Thyroid gland (tissue), 4 donors: ENCODE measurements around the gene SERINC4. TPM values are rescaled to one million over a fixed set of nuclear protein-coding genes. Genes with fewer than 3 reads are reported as not detected.
A peak's percentile ranks its signal among the peaks of the same experiment; 100 is the strongest.

Source experiments
- DNase-seq, 2 donors: peaks; one replicate each; pipeline ENCODE4 v3.0.0-alpha.2; 2019
- H3K27ac ChIP-seq, 3 donors: fragments of 200-600 bp; sonication (generic); 1 replicate in 2 of 3; 2 replicates in 1 of 3; pipeline ENCODE4 v1.5.1; 2016 to 2019; ENCODE audit warnings: mild to moderate bottlenecking in 1 of 3, moderate library complexity in 1 of 3
- H3K27me3 ChIP-seq: fragments of 200-600 bp; sonication (generic); one replicate; pipeline ENCODE4 v1.5.1; 2019
- H3K36me3 ChIP-seq, 2 donors: fragments of 200-600 bp; sonication (generic); one replicate each; pipeline ENCODE4 v1.5.1; 2016 to 2019
- H3K4me1 ChIP-seq, 2 donors: fragments of 200-600 bp; sonication (generic); one replicate each; pipeline ENCODE4 v1.5.1; 2017 to 2019
- H3K4me3 ChIP-seq, 3 donors: fragments of 200-600 bp; sonication (generic); replicated peaks in 1 of 3; 1 replicate in 2 of 3; 2 replicates in 1 of 3; pipeline ENCODE4 v1.5.1; 2016; ENCODE audit warnings: mild to moderate bottlenecking in 1 of 3
- H3K9me3 ChIP-seq: fragments of 200-600 bp; sonication (generic); one replicate; pipeline ENCODE4 v1.5.1; 2017
- CTCF ChIP-seq, 6 experiments: fragments of 200-600 bp in 3 of 6; fragments of 450-650 bp in 3 of 6; sonication (generic) in 3 of 6; IDR thresholded peaks; one replicate each; pipeline ENCODE4 v1.5.1; 2016 to 2019; ENCODE audit warnings: antibody characterized with exemption in 6 of 6, mild to moderate bottlenecking in 2 of 6, inconsistent platforms in 1 of 6, moderate library complexity in 1 of 6
- POLR2A ChIP-seq, 2 donors: fragments of 450-650 bp; IDR thresholded peaks; one replicate each; pipeline ENCODE4 v1.6.1; 2017; ENCODE audit warnings: antibody characterized with exemption in 2 of 2, mild to moderate bottlenecking in 2 of 2, moderate library complexity in 1 of 2
- WGBS, 2 donors: methylation state at CpG; one replicate each; pipeline ENCODE4 v1.1.5; 2017; 5-methylcytosine and 5-hydroxymethylcytosine counted together
- intact Hi-C: fragments of 100-400 bp; cut with DNase I; formaldehyde crosslinking; loops from one replicate; pipeline ENCODE4 v1.15.1; 2023
- total RNA-seq, 4 donors: library from RNA; depleted of rRNA; stranded (reverse); fragments of >200 nt; gene quantifications; one replicate each; pipeline ENCODE4 v1.2.3, GENCODE V29; 2016

SERINC4 gene
- total RNA-seq, 4 donors from 2014 or later = 0.33 TPM; not detected in 3

GRCh38 chr15:43792761-43793476 lies 7.1 kb downstream of the SERINC4 start:
- H3K9me3 ChIP-seq = no peaks in the 10 kb centered on the region
- H3K27ac ChIP-seq = peak overlapping the region; percentile 86 to 96 (median 92)
- H3K4me1 ChIP-seq = peaks cover 16 to 30% of the 10 kb centered on the region in 2 donors
- no peaks in the 10 kb centered on the region for H3K27me3 ChIP-seq
- peaks cover 13 to 16% of the 10 kb centered on the region in 2 donors for H3K36me3 ChIP-seq
- intact Hi-C loops = no loop called here
- H3K4me3 ChIP-seq = peak overlapping the region; percentile 64 to 100 (median 85)
- no peak for DNase-seq
- no peak for TF ChIP-seq POLR2A (IDR thresholded peaks at IDR 0.05)
- no peak for TF ChIP-seq CTCF (IDR thresholded peaks at IDR 0.05)
- WGBS, 2 donors = 3 to 7% methylated on average over 28 to 31 of the region's 33 CpGs

- WGBS, 2 donors = 0 to 1% methylated on average over 2 to 43 of the region's 66 CpGs
- intact Hi-C loops = no loop called here
- H3K9me3 ChIP-seq = no peaks in the 10 kb centered on the region
- peak within 1 kb of the TSS; percentile 64 to 100 (median 85) for H3K4me3 ChIP-seq
- no peaks in the 10 kb centered on the region for H3K27me3 ChIP-seq
- peaks cover 13 to 16% of the 10 kb centered on the region in 2 donors for H3K36me3 ChIP-seq
- TF ChIP-seq POLR2A (IDR thresholded peaks at IDR 0.05) (peak; percentile 93 to 99), CTCF (IDR thresholded peaks at IDR 0.05) (peak in 1 of 6 experiments; percentile 23)
- peak within 1 kb of the TSS; percentile 86 to 96 (median 92) for H3K27ac ChIP-seq
- DNase-seq = peak; percentile 100
- H3K4me1 ChIP-seq = peaks cover 16 to 27% of the 10 kb centered on the region in 2 donors
These were observed 7.8 kb downstream of the SERINC4 start, which contains the start of gene SERF2 for GRCh38 chr15:43791993-43792760. SERF2 (plus strand) TSS chr15:43792320; CDS start chr15:43792377, 57 bp downstream.

GRCh38 chr15:43789409-43789808 lies 10.6 kb downstream of the SERINC4 start:
- no peak overlapping the region for H3K4me3 ChIP-seq
- intact Hi-C loops = no loop called here
- no peak for TF ChIP-seq POLR2A (IDR thresholded peaks at IDR 0.05)
- no peak for TF ChIP-seq CTCF (IDR thresholded peaks at IDR 0.05)
- 97 to 99% methylated on average over 3 of the region's 3 CpGs for WGBS, 2 donors
- DNase-seq = no peak
- H3K27ac ChIP-seq = no peak overlapping the region
- peaks cover 8 to 10% of the 10 kb centered on the region in 2 donors for H3K36me3 ChIP-seq
- no peaks in the 10 kb centered on the region for H3K9me3 ChIP-seq
- H3K27me3 ChIP-seq = no peaks in the 10 kb centered on the region
- H3K4me1 ChIP-seq = peaks cover 13 to 15% of the 10 kb centered on the region in 2 donors

GRCh38 chr15:43779016-43779415 lies 21.0 kb downstream of the SERINC4 start:
- H3K4me1 ChIP-seq = peaks cover 15 to 17% of the 10 kb centered on the region in 2 donors
- H3K36me3 ChIP-seq = peaks cover 0 to under 1% of the 10 kb centered on the region in 2 donors
- TF ChIP-seq POLR2A (IDR thresholded peaks at IDR 0.05) = no peak
- no peak for TF ChIP-seq CTCF (IDR thresholded peaks at IDR 0.05)
- H3K27me3 ChIP-seq = no peaks in the 10 kb centered on the region
- H3K27ac ChIP-seq = no peak overlapping the region
- intact Hi-C loops = no loop called here
- DNase-seq = no peak
- 85 to 90% methylated on average over 1 of the region's 1 CpG for WGBS, 2 donors
- H3K4me3 ChIP-seq = no peak overlapping the region
- no peaks in the 10 kb centered on the region for H3K9me3 ChIP-seq
